Measurements from ENCODE around the gene TMEM184B.

- TF ChIP-seq CTCF (IDR thresholded peaks at IDR 0.05) (no peak), POLR2A (IDR thresholded peaks at IDR 0.05) (peak; percentile 79), POLR2AphosphoS5 (IDR thresholded peaks at IDR 0.05) (no peak)
Measured at GRCh38 chr22:38272373-38273134, at the start of gene TMEM184B.

All from prostate gland (tissue), 2 donors.